Thymus (tissue), 14 donors: ENCODE data around the gene RNF215. TPM values are rescaled to one million over a fixed set of nuclear protein-coding genes. Genes with fewer than 3 reads are reported as not detected.

ENCODE experiments used
- DNase-seq, 9 donors: peaks; one replicate each; pipeline ENCODE4 v3.0.0-alpha.2; 2013; ENCODE audit warnings: low spot score in 9 of 9, low read depth in 6 of 9, missing footprints in 1 of 9
- H3K27ac ChIP-seq, 2 donors: one replicate each; pipeline ENCODE4 v1.5.1; 2013; ENCODE audit warnings: control low read depth in 1 of 2, low read depth in 1 of 2, low read length in 1 of 2, mild to moderate bottlenecking in 1 of 2, moderate library complexity in 1 of 2
- H3K27me3 ChIP-seq, 2 donors: one replicate each; pipeline ENCODE4 v1.5.1; 2013; ENCODE audit warnings: low read length in 1 of 2; ENCODE audit not compliant: control insufficient read depth in 2 of 2, insufficient read depth in 1 of 2
- H3K36me3 ChIP-seq, 2 donors: one replicate each; pipeline ENCODE4 v1.5.1; 2013; ENCODE audit warnings: low read length in 1 of 2, mild to moderate bottlenecking in 1 of 2, moderate library complexity in 1 of 2; ENCODE audit not compliant: control insufficient read depth in 2 of 2, insufficient read depth in 2 of 2
- H3K4me1 ChIP-seq, 2 donors: one replicate each; pipeline ENCODE4 v1.5.1; 2013; ENCODE audit warnings: low read length in 2 of 2; ENCODE audit not compliant: control insufficient read depth in 2 of 2, insufficient read depth in 2 of 2
- H3K4me3 ChIP-seq, 2 donors: one replicate each; pipeline ENCODE4 v1.5.1; 2013; ENCODE audit warnings: low read length in 2 of 2, control low read depth in 1 of 2, mild to moderate bottlenecking in 1 of 2
- H3K9me3 ChIP-seq, 2 donors: one replicate each; pipeline ENCODE4 v1.5.1; 2013; ENCODE audit warnings: low read length in 1 of 2, mild to moderate bottlenecking in 1 of 2; ENCODE audit not compliant: control insufficient read depth in 2 of 2, insufficient read depth in 1 of 2
- WGBS: extraction: QIAGEN DNeasy Blood & Tissue Kit; methylation state at CpG from one replicate; pipeline ENCODE4 v1.1.7; 2013; 5-methylcytosine and 5-hydroxymethylcytosine counted together
- long read RNA-seq, 10 donors: transcript quantifications; one replicate each; lab custom pipeline, GENCODE V29; 2026
- polyA plus RNA-seq: library from polyadenylated mRNA; stranded (reverse); fragments of 200-250 nt; gene quantifications from one replicate; pipeline ENCODE4 v1.2.3, GENCODE V29; 2013
- total RNA-seq: library from RNA; stranded (reverse); fragments of 120-200 nt; gene quantifications from one replicate; pipeline ENCODE4 v1.2.4, GENCODE V29; 2013
- donor health status: healthy.

The RNF215 gene
- total RNA-seq (6.4 TPM), polyA plus RNA-seq (11.1 TPM)
- long read RNA-seq, donor 1, result 0 reads
- long read RNA-seq, donor 2, partial matches to known transcripts, result 0 of 2 reads
- long read RNA-seq, donor 2, other reads (novel, unspliced or antisense), result 0 of 2 reads
- long read RNA-seq, donor 3, partial matches to known transcripts, result 0 of 2 reads
- long read RNA-seq, donor 3, other reads (novel, unspliced or antisense), result 0 of 2 reads
- long read RNA-seq, donor 4, partial matches to known transcripts, result 0 of 1 reads
- long read RNA-seq, donor 4, other reads (novel, unspliced or antisense), result 0 of 1 reads
- long read RNA-seq, donor 5, partial matches to known transcripts, result 0 of 5 reads
- long read RNA-seq, donor 5, other reads (novel, unspliced or antisense), result 0 of 5 reads
- long read RNA-seq, donor 6, result 0 reads
- long read RNA-seq, donor 7, partial matches to known transcripts, result 0 of 1 reads
- long read RNA-seq, donor 7, other reads (novel, unspliced or antisense), result 0 of 1 reads
- long read RNA-seq, donor 8, partial matches to known transcripts, result 0 of 1 reads
- long read RNA-seq, donor 8, other reads (novel, unspliced or antisense), result 0 of 1 reads
- long read RNA-seq, donor 9, partial matches to known transcripts, result 0 of 1 reads
- long read RNA-seq, donor 9, other reads (novel, unspliced or antisense), result 0 of 1 reads
- long read RNA-seq, donor 10, partial matches to known transcripts, result 0 of 1 reads
- long read RNA-seq, donor 10, other reads (novel, unspliced or antisense), result 0 of 1 reads

- peaks cover 0 to 16% of the 10 kb centered on the region in 2 donors for H3K9me3 ChIP-seq
- no peaks in the 10 kb centered on the region for H3K36me3 ChIP-seq
- DNase-seq, result peak in 7 of 9 donors; percentile 62 to 88 (median 75)
- WGBS, result 2% methylated on average over 95 of the region's 95 CpGs
- peaks cover 7 to 38% of the 10 kb centered on the region in 2 donors for H3K4me1 ChIP-seq
- H3K4me3 ChIP-seq, result peak within 1 kb of the TSS; percentile 39 to 81
- H3K27ac ChIP-seq, result no peak within 1 kb of the TSS
- peaks cover 3 to 5% of the 10 kb centered on the region in 2 donors for H3K27me3 ChIP-seq
Observed at GRCh38 chr22:30386960-30387827, at the start of gene RNF215. Gene RNF215 (minus strand): TSS chr22:30387411. CDS start chr22:30387313, 98 bp downstream.

GRCh38 chr22:30436196-30436595 is 49.0 kb upstream of the RNF215 start:
- H3K27ac ChIP-seq, result peak overlapping the region; percentile 76 to 89
- H3K4me1 ChIP-seq, result peaks cover 0 to 5% of the 10 kb centered on the region in 2 donors
- peaks cover 0 to 16% of the 10 kb centered on the region in 2 donors for H3K9me3 ChIP-seq
- 96% methylated on average over 2 of the region's 2 CpGs for WGBS
- H3K27me3 ChIP-seq, result peaks cover 0 to 5% of the 10 kb centered on the region in 2 donors
- no peak overlapping the region for H3K4me3 ChIP-seq
- H3K36me3 ChIP-seq, result no peaks in the 10 kb centered on the region
- no peak for DNase-seq

GRCh38 chr22:30435674-30436126 is 48.5 kb upstream of the RNF215 start:
- peak overlapping the region; percentile 76 to 89 for H3K27ac ChIP-seq
- peaks cover 0 to 5% of the 10 kb centered on the region in 2 donors for H3K4me1 ChIP-seq
- H3K27me3 ChIP-seq, result peaks cover 0 to 5% of the 10 kb centered on the region in 2 donors
- peaks cover 0 to 16% of the 10 kb centered on the region in 2 donors for H3K9me3 ChIP-seq
- DNase-seq, result peak in 3 of 9 donors; percentile 38 to 60 (median 41)
- H3K36me3 ChIP-seq, result no peaks in the 10 kb centered on the region
- H3K4me3 ChIP-seq, result no peak overlapping the region
- WGBS, result 77% methylated on average over 6 of the region's 6 CpGs

GRCh38 chr22:30434843-30435242 is 47.6 kb upstream of the RNF215 start:
- no peak overlapping the region for H3K4me3 ChIP-seq
- WGBS, result 74% methylated on average over 1 of the region's 1 CpG
- H3K27me3 ChIP-seq, result peaks cover 0 to 3% of the 10 kb centered on the region in 2 donors
- H3K4me1 ChIP-seq, result peaks cover 0 to 5% of the 10 kb centered on the region in 2 donors
- no peaks in the 10 kb centered on the region for H3K36me3 ChIP-seq
- H3K27ac ChIP-seq, result peak overlapping the region in 1 of 2 donors; percentile 89
- H3K9me3 ChIP-seq, result peaks cover 0 to 16% of the 10 kb centered on the region in 2 donors
- no peak for DNase-seq

GRCh38 chr22:30433773-30434172 is 46.6 kb upstream of the RNF215 start:
- no peaks in the 10 kb centered on the region for H3K36me3 ChIP-seq
- no peak overlapping the region for H3K4me3 ChIP-seq
- WGBS, result 98% methylated on average over 1 of the region's 1 CpG
- H3K4me1 ChIP-seq, result peaks cover 0 to 5% of the 10 kb centered on the region in 2 donors
- H3K9me3 ChIP-seq, result peaks cover 0 to 16% of the 10 kb centered on the region in 2 donors
- DNase-seq, result no peak
- H3K27ac ChIP-seq, result no peak overlapping the region
- peaks cover 0 to 2% of the 10 kb centered on the region in 2 donors for H3K27me3 ChIP-seq

GRCh38 chr22:30433227-30433626 is 46.0 kb upstream of the RNF215 start:
- over 99% methylated on average over 3 of the region's 3 CpGs for WGBS
- Histone ChIP-seq H3K27me3 (peaks cover 0 to 2% of the 10 kb centered on the region in 2 donors), H3K27ac (no peak overlapping the region), H3K4me3 (no peak overlapping the region), H3K36me3 (peaks cover 0 to 4% of the 10 kb centered on the region in 2 donors), H3K4me1 (peaks cover 0 to 5% of the 10 kb centered on the region in 2 donors), H3K9me3 (peaks cover 0 to 16% of the 10 kb centered on the region in 2 donors)
- DNase-seq, result no peak

- Histone ChIP-seq H3K27me3 (no peaks in the 10 kb centered on the region), H3K9me3 (peaks cover 0 to 16% of the 10 kb centered on the region in 2 donors), H3K4me3 (no peak overlapping the region), H3K36me3 (peaks cover 0 to 5% of the 10 kb centered on the region in 2 donors), H3K27ac (no peak overlapping the region), H3K4me1 (peaks cover 0 to 5% of the 10 kb centered on the region in 2 donors)
- 90% methylated on average over 2 of the region's 2 CpGs for WGBS
- no peak for DNase-seq
Observed at GRCh38 chr22:30432520-30432919, 45.3 kb upstream of the RNF215 start.

GRCh38 chr22:30432096-30432495 is 44.9 kb upstream of the RNF215 start:
- WGBS, result 96% methylated on average over 4 of the region's 4 CpGs
- Histone ChIP-seq H3K36me3 (peaks cover 0 to 5% of the 10 kb centered on the region in 2 donors), H3K4me1 (peaks cover 0 to 5% of the 10 kb centered on the region in 2 donors), H3K27me3 (no peaks in the 10 kb centered on the region), H3K4me3 (no peak overlapping the region), H3K9me3 (peaks cover 0 to 16% of the 10 kb centered on the region in 2 donors), H3K27ac (no peak overlapping the region)
- no peak for DNase-seq
